Sigmoid colon (tissue), 4 donors: ENCODE data around the gene MMD.

Experiments used
- EP300 ChIP-seq, 4 donors: sonication (generic); formaldehyde crosslinking; IDR thresholded peaks; one replicate each; pipeline ENCODE4 v1.6.1; 2017; ENCODE audit warnings: antibody characterized with exemption in 4 of 4
- POLR2A ChIP-seq, 2 donors: fragments of 450-650 bp; IDR thresholded peaks; one replicate each; pipeline ENCODE4 v1.6.1; 2016; ENCODE audit warnings: antibody characterized with exemption in 2 of 2, mild to moderate bottlenecking in 2 of 2, moderate library complexity in 2 of 2
- POLR2AphosphoS5 ChIP-seq, 4 donors: sonication (generic); formaldehyde crosslinking; IDR thresholded peaks; one replicate each; pipeline ENCODE4 v1.6.1; 2017; ENCODE audit warnings: antibody characterized with exemption in 4 of 4
- TF ChIP-seq, protein P1 (sequence below), 4 experiments: fragments of 450-650 bp in 3 of 4; fragments of 200-600 bp in 1 of 4; IDR thresholded peaks; one replicate each; pipeline ENCODE4 v1.5.1; 2016 to 2019; ENCODE audit warnings: antibody characterized with exemption in 4 of 4, mild to moderate bottlenecking in 3 of 4, moderate library complexity in 2 of 4

DNA sequence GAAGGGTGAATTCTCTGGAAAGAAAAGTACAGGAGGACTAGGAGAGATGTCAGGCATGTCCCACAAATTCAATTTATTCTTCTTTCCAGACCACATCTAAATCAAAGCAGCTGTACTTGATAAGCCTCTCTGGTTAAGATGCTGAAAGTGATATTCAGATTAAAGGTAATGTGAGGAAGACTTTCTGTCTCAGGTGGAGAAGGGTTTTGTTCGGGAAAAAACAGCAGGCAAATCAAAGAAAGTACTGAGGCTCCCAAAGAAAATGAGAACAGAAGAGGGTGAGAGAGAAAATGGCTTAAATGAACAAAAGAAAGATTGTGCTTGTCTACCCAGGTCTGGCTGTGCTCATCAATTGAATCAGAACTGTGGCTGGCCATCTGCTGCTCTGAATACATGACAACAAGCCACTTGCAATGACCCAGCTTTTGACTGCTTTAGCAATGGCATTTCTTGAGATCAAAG lies 55.6 kb downstream of the MMD start:
- TF ChIP-seq EP300 (IDR thresholded peaks at IDR 0.05) (no peak), POLR2A (IDR thresholded peaks at IDR 0.05) (no peak), POLR2AphosphoS5 (IDR thresholded peaks at IDR 0.05) (no peak)
- TF ChIP-seq, protein P1, sequence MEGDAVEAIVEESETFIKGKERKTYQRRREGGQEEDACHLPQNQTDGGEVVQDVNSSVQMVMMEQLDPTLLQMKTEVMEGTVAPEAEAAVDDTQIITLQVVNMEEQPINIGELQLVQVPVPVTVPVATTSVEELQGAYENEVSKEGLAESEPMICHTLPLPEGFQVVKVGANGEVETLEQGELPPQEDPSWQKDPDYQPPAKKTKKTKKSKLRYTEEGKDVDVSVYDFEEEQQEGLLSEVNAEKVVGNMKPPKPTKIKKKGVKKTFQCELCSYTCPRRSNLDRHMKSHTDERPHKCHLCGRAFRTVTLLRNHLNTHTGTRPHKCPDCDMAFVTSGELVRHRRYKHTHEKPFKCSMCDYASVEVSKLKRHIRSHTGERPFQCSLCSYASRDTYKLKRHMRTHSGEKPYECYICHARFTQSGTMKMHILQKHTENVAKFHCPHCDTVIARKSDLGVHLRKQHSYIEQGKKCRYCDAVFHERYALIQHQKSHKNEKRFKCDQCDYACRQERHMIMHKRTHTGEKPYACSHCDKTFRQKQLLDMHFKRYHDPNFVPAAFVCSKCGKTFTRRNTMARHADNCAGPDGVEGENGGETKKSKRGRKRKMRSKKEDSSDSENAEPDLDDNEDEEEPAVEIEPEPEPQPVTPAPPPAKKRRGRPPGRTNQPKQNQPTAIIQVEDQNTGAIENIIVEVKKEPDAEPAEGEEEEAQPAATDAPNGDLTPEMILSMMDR (IDR thresholded peaks at IDR 0.05): no peak
